GM21619 (cell line): ENCODE data around the gene FAM161A.
A peak's percentile ranks its signal among the peaks of the same experiment; 100 is the strongest.
"Not testable (repeated sequence)": the region's sequence is repeated elsewhere in the genome, so short reads cannot be mapped to it uniquely, and the experiment has no call there.

Experiments used
- ATAC-seq: cut with Tn5 transposase; IDR thresholded peaks from one replicate; pipeline ENCODE4 v1.9.1; 2021; ENCODE audit not compliant: unreplicated experiment

The FAM161A gene, protein sequence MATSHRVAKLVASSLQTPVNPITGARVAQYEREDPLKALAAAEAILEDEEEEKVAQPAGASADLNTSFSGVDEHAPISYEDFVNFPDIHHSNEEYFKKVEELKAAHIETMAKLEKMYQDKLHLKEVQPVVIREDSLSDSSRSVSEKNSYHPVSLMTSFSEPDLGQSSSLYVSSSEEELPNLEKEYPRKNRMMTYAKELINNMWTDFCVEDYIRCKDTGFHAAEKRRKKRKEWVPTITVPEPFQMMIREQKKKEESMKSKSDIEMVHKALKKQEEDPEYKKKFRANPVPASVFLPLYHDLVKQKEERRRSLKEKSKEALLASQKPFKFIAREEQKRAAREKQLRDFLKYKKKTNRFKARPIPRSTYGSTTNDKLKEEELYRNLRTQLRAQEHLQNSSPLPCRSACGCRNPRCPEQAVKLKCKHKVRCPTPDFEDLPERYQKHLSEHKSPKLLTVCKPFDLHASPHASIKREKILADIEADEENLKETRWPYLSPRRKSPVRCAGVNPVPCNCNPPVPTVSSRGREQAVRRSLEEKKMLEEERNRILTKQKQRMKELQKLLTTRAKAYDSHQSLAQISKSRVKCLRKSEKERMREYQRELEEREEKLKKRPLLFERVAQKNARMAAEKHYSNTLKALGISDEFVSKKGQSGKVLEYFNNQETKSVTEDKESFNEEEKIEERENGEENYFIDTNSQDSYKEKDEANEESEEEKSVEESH

GRCh38 chr2:61853847-61854563 lies at the start of gene FAM161A:
FAM161A (minus strand) TSS chr2:61854060; CDS start chr2:61854041, 19 bp downstream.
- ATAC-seq: peak; percentile 75

DNA sequence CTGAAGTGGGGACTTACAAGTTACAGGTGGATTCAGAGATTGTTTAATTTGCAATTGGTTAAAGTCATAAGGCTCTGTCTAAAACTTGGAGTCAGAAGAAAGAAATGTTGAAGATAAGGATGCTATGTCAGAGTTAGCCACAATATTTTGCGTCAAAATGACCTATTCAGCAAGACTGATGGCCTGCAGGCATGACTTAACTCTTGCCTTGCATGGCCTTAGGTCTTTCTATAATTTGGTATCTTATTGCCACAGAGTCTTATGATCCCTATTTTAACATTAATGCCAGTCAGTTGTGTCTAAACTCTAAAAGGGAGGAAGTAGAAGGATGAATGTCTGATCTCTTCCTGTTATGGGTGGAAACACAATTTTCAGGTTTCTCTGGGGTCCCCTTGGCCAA lies 46.4 kb upstream of the FAM161A start:
- no peak for ATAC-seq

GRCh38 chr2:61898810-61899209 lies 45.0 kb upstream of the FAM161A start:
- ATAC-seq: no peak

DNA sequence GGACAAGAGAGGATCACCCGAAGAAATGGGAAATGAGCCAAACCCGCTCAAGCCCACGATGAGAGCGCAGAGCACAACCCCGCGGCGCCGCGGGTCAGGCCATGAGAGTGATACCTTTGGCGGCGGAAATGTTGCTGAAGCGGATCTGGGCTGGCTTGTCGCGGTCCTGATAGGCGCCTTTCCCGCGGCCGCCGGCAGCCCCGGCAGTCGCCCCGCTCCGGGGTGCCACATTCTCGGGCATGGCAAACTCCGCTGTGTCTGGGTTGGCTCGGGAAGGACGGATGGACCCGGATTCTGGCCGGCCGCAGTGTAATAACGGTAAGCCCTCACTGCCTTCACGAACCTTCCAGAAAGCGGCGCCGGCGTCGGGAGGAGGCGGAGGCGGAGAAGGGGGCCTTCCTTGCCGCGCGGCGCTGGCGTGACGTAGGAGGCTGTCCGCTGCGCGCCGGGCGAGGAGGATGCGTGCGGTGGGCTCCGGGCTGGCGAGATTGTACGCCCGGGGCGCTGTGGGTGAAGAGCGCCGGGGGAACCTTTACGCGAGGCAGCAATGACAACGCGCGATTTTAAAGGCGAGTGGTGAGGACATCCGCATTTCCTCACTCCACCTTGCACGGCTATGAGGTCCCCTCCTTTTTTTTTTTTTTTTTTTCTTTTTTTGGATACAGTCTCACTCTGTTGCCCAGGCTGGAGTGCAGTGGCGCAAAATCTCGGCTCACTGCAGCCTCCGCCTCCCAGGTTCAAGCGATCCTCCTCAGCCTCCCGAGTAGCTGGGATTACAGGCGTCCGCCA lies 34.6 kb upstream of the FAM161A start, which contains the start of gene CCT4:
CCT4 (minus strand) TSS at position 390 of the 789 bp plus-strand sequence; CDS start at position 241, 149 bp downstream.
- peak; percentile 73 for ATAC-seq

DNA sequence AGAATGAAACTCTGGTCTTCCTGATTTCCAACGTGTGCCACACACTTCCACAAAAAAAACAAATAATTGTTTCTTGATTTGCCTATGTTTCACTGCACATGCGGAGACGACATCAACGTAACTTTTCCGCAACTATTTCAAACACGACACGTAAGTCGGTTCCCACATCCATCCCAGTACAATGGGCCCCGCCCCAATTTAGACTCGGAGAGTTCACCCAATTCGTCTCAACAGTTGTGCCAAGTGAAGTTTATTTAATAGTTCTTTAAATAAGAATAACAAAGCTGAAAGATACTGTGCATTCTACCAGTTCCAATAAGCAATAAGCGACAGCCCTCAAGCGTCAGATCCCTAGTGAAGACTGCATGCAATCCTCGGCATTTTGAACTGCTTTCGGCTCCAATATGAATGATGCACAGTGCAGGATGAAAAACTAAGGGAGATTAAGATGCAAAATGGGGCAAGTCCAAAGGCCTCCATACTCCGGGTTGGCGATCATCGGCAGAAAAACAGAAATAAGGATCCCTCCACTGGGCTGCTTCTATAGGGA lies 33.9 kb upstream of the FAM161A start:
- no peak for ATAC-seq

DNA sequence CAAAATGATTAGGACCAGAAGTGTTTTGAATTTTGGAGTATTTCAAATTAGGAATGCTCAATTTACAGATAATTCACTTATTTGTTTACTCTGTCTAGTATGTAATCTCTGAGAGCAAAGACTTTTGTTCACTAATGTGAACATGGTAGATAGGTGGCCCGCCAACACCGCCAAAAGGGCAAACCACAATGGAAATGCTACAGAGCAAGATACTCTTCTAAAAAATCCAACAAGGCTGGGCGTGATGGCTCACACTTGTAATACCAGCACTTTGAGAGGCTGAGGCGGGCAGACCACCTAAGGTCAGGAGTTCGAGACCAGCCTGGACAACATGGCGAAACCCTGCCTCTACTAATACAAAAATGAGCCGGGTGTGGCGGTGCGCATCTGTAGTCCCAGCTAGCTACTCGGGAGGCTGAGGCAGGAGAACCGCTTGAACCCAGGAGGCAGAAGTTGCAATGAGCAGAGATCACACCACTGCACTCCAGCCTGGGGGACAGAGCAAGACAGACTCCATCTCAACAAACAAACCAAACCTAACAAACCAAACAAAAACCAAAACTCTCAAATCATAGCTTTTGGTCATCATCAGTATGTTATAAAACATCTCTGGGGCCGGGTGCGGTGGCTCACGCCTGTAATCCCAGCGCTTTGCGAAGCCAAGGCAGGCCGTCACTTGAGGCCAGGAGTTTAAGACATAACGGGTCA lies 32.2 kb upstream of the FAM161A start:
- no peak for ATAC-seq

GRCh38 chr2:61882850-61883249 lies 29.0 kb upstream of the FAM161A start:
- ATAC-seq: no peak

DNA sequence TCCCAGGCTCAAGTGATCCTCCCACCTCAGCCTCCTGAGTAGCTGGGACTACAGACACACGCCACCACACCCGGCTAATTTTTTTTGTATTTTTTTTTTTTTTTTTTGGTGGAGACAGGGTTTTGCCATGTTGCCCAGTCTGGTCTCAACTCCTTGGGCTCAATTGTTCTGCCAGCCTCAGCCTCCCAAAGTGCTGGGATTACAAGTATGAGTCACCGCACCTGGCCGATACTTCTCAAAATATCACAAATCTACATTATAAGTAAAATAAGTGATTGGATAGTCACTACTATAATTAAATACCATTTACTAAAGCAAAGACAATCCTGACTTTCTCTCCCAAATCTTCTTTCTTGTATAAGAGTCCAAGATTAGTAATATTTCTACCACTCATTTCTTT lies 25.5 kb upstream of the FAM161A start:
- ATAC-seq: not testable (repeated sequence)

- ATAC-seq: no peak
Measured at GRCh38 chr2:61878761-61879160, 24.9 kb upstream of the FAM161A start.

GRCh38 chr2:61877571-61878245 lies 23.8 kb upstream of the FAM161A start:
- no peak for ATAC-seq

DNA sequence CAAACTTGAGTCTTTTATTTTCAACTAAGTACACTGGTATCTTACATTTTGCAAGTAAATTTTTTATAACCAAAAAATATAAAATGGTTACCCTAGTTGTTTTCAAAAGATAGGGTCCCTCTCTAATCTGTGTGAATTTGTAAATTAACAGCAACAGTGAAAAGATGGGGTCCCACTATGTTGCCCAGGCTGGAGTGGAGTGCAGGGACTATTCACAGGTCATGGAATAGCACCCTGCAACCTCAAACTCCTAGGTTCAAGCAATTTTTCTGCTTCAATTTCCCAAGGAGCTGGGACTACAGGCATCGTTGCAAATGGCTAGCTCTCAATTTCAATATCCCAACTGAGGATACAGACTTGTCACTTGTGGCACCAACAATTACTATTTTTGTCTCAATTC lies 22.5 kb upstream of the FAM161A start:
- ATAC-seq: no peak

DNA sequence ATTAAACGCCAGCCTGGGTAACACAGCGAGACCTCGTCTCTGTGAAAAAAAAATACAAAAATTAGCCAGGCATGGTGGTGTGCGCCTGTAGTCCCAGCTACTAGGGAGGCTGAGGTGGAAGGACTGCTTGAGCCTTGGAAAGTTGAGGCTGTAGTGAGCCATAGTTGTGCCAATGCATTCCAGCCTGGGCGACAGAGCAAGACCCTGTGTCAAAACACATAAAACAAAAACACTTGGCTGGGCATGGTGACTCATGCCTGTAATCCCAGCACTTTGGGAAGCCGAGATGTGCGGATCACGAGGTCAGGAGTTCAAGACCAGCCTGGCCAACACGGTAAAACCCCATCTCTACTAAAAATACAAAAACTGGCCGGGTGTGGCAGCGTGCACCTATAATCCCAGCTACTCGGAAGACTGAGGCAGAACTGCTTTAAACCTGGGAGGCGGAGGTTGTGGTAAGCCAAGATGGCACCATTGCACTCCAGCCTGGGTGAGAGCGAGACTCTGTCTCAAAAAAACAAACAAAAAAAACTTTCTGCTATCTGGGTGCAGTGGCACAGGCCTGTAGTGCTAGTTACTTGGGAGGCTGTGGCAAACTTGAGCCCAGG lies 12.7 kb upstream of the FAM161A start:
- ATAC-seq: not testable (repeated sequence)

GRCh38 chr2:61862085-61862484 lies 8.2 kb upstream of the FAM161A start:
- ATAC-seq: no peak

DNA sequence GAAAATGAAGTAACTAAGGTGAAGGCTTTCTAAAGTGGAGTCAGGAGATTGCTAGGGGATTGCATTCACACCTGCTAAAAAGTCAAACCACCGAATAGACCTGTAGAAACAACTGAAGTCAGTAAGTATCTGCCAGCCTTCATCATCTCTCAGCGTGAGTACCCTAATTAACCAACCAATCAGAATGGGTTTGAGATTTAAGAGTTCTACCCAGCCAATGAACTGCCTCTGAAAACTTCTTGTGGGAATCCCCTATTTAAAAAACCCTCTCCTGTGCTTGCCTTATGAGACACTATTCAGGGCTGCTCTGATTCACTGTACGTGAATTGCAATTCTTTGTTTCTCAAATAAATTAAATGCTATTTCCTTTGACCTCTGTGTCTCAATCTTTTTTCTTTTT lies 3.4 kb upstream of the FAM161A start:
- no peak for ATAC-seq

DNA sequence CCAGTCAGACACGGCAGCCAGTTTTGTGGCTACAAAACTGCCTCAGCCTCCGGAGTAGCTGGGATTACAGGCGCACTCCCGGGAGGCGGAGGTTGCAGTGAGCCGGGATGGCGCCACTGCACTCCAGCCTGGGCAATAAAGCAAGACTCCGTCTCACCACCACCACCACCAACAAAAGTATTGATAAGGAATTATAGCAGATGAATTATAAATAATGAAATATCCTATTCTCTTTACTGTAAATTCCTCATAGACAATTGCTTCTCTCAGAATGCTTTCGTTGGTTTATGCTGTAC lies 1.4 kb upstream of the FAM161A start:
- no peak for ATAC-seq

DNA sequence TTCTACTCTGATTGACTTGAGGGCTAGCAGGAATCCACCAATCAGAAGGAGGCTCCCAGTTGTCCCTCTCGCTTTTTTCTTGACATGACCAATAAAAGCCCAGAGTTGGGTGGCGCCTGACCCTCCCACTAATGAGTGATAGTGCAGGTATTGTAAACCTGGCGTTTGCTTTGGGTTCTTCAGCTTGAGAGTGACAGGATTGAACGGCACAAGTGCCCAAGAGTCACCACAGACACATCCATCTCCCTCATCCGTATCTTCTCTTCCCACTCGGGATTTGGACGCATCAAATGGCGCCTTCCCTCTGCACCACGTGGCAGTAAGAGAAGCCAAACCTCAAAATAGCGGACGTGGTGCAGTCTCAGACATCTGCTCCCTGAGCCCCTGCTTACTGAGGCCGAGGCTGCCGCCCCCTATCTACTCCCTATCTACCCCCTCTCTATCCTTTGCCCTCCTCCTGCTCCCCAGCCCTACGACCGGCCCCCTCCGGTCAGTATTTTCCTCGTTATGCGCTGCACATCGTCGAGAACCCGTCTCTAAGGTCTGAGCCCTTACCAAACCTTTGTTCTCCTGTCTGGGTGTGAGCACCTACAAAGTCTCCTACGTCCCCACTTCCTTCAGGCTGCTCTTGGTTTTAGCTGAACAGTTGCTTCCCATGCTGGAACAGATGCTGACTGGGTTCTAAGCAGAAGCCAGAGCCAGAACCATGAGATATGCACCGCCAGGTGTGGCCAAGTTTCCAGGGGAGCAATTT lies 881 bp upstream of the FAM161A start:
- peak; percentile 88 for ATAC-seq

DNA sequence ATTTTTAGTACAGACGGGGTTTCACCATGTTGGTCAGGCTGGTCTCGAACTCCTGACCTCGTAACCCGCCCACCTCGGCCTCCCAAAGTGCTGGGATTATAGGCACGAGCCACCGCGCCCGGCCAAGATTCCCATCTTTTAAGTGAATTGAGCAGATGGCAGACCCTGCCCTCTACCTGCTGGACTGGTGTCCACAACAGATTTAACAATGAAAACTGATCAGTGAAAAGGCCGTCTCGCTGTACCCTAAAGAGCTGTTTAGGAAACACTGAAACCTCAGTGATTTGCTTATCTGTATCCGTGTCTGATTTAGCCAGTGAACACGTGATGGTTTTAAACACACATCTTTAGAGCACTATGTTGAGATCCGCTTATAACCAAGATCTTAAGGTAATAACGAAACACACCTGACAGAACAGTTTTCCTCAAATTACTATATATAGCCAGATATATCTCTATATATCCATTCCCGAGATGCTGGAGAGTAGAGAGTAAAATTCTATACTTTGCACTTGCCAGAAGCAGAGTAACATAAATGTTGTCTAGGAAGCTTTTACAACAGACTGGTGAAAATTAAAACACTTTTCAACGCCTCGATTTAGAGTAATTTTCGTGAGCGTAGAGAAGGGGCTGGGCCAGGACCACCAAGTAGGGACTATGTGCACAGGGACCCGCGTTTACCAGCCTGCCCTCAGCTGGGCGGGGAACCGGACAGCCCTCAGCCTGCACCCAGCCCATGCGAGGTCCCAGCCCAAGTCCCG lies 594 bp downstream of the FAM161A start:
- peak; percentile 58 for ATAC-seq

DNA sequence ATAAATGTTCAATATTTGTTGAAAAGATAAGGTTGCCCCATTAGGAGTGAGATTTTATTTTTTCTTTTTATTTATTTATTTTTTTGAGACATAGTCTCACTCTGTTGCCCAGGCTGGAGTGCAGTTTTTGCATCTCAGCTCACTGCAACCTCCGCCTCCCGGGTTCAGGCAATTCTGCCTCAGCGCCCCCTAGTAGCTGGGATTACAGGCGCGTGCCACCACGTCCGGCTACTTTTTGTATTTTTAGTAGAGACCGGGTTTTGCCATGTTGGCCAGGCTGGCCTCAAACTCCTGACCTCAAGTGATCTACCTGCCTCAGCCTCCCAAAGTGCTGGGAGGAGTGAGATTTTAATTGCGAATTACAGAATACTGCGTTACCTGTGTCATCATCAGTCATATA lies 2.6 kb downstream of the FAM161A start:
- not testable (repeated sequence) for ATAC-seq
